K562 (cell line): ENCODE results near the gene LRRC51. TPM values are rescaled to one million over a fixed set of nuclear protein-coding genes. Genes with fewer than 3 reads are reported as not detected.

Source experiments
- CHD7 ChIP-seq: fragments of 200-600 bp; sonication (generic); IDR thresholded peaks from one replicate; pipeline ENCODE4 v1.6.1; 2012; ENCODE audit warnings: mild to moderate bottlenecking, low read depth, low read length, inconsistent platforms
- COPS2 ChIP-seq: fragments of 450-650 bp; conservative IDR thresholded peaks from 2 replicates; pipeline ENCODE4 v1.6.1; 2016; ENCODE audit warnings: mild to moderate bottlenecking, moderate library complexity
- E2F4 ChIP-seq: sonication (generic); formaldehyde crosslinking; IDR thresholded peaks from 2 replicates; pipeline ENCODE4 v1.8.0; 2022; ENCODE audit warnings: mild to moderate bottlenecking, low read depth, missing genetic modification reagents
- E2F6 ChIP-seq, 2 experiments: IDR thresholded peaks; 2 replicates each; pipeline ENCODE4 v1.6.1; 2011; ENCODE audit warnings: borderline replicate concordance in 1 of 2, control low read depth in 1 of 2, low read depth in 1 of 2, low read length in 1 of 2, mild to moderate bottlenecking in 1 of 2, mixed read lengths in 1 of 2, moderate library complexity in 1 of 2; ENCODE audit not compliant: insufficient read depth in 1 of 2, insufficient read length in 1 of 2, poor library complexity in 1 of 2, severe bottlenecking in 1 of 2; ENCODE audit errors: extremely low read depth in 1 of 2
- ESRRB ChIP-seq: fragments of 250-450 bp; sonication (Bioruptor Pico); IDR thresholded peaks from 2 replicates; pipeline ENCODE4 v1.5.0; 2020; ENCODE audit warnings: mild to moderate bottlenecking, moderate library complexity, borderline replicate concordance
- FOXA1 ChIP-seq: fragments of 450-650 bp; IDR thresholded peaks from 2 replicates; pipeline ENCODE4 v1.6.1; 2016; ENCODE audit warnings: mild to moderate bottlenecking, borderline replicate concordance
- HDGF ChIP-seq: fragments of 450-650 bp; IDR thresholded peaks from 2 replicates; pipeline ENCODE4 v1.6.1; 2016
- ILK ChIP-seq: fragments of 450-650 bp; IDR thresholded peaks from 2 replicates; pipeline ENCODE4 v1.6.1; 2016; ENCODE audit warnings: missing genetic modification characterization, low read depth, mild to moderate bottlenecking, missing compliant biosample characterization, moderate library complexity, borderline replicate concordance
- NFIC ChIP-seq: fragments of 450-650 bp; IDR thresholded peaks from 2 replicates; pipeline ENCODE4 v1.6.1; 2017; ENCODE audit warnings: mild to moderate bottlenecking, inconsistent platforms
- OTX1 ChIP-seq: fragments of 450-650 bp; formaldehyde crosslinking; IDR thresholded peaks from 2 replicates; pipeline ENCODE4 v1.4.0; 2022; ENCODE audit warnings: mild to moderate bottlenecking
- SMAD3 ChIP-seq: fragments of 450-650 bp; formaldehyde crosslinking; conservative IDR thresholded peaks from 2 replicates; pipeline ENCODE4 v1.4.0; 2020; ENCODE audit warnings: mild to moderate bottlenecking
- TRIM28 ChIP-seq: fragments of 450-650 bp; IDR thresholded peaks from 2 replicates; pipeline ENCODE4 v1.6.1; 2017
- ZNF146 ChIP-seq: IDR thresholded peaks from one replicate; pipeline ENCODE4 v1.6.1; 2018; ENCODE audit warnings: missing compliant biosample characterization; ENCODE audit not compliant: unreplicated experiment
- ZNF696 ChIP-seq: fragments of 250-450 bp; sonication (Bioruptor Pico); conservative IDR thresholded peaks from 2 replicates; pipeline ENCODE4 v1.4.0; 2020; ENCODE audit warnings: mild to moderate bottlenecking, moderate library complexity
- polyA plus RNA-seq, 8 experiments: library from polyadenylated mRNA; depleted of rRNA in 4 of 8; stranded (reverse) in 5 of 8; unstranded in 3 of 8; fragments of >200 nt; fragmentation: Nextera tagmentation in 2 of 8; fragmentation: Illumina TruSeq in 1 of 8; extraction: Ambion mirVana in 2 of 8; extraction: Trizol in 1 of 8; gene quantifications; 2 replicates each; pipeline versions ENCODE4 v1.2.1 to v1.2.3, GENCODE V29; 2011 to 2014; ENCODE audit warnings: inconsistent platforms in 1 of 8, missing spikeins in 1 of 8
- total RNA-seq, 7 experiments: library from RNA; depleted of rRNA in 6 of 7; stranded (reverse); fragments of >200 nt in 6 of 7; fragmentation: Illumina TruSeq in 2 of 7; extraction: Trizol in 2 of 7; gene quantifications; 2 replicates each; pipeline versions ENCODE4 v1.2.1 to v1.2.3, GENCODE V29; 2011 to 2021; ENCODE audit warnings: low replicate concordance in 1 of 7

LRRC51 gene
- total and polyA plus RNA-seq, 9 of the 15 experiments (the other 6 are each of a cell fraction or from before 2014, with no cell fraction given): 4.7 to 10.6 (median 5.6) TPM

- TF ChIP-seq ZNF146 (no peak), NFIC (no peak; the same call in 1 of the 2 replicates), HDGF (no peak), FOXA1 (no peak), TRIM28 (0 out of 2 replicates have a peak, but pooled peaks have one; percentile 12), ILK (tag) (no peak), ZNF696 (CRISPR knock-in tag) (no peak), E2F4 (CRISPR knock-in tag) (no peak), ESRRB (no peak), SMAD3 (CRISPR knock-in tag) (peak; percentile 83), OTX1 (0 out of 2 replicates have a peak, but pooled peaks have one; percentile 65), E2F6 (IDR thresholded peaks at IDR 0.05; ENCODE audit: borderline replicate concordance in 1 of 2, extremely low read depth in 1 of 2, insufficient read depth in 1 of 2, insufficient read length in 1 of 2, low read depth in 1 of 2, low read length in 1 of 2, poor library complexity in 1 of 2, severe bottlenecking in 1 of 2) (peak; percentile 87 to 93), CHD7 (no peak), COPS2 (no peak)
These were observed 22.5 kb downstream of the LRRC51 start, which contains the start of gene LAMTOR1 (continued) for GRCh38 chr11:72102946-72103753.
